ENCODE data around the gene HSPBP1.

DNA sequence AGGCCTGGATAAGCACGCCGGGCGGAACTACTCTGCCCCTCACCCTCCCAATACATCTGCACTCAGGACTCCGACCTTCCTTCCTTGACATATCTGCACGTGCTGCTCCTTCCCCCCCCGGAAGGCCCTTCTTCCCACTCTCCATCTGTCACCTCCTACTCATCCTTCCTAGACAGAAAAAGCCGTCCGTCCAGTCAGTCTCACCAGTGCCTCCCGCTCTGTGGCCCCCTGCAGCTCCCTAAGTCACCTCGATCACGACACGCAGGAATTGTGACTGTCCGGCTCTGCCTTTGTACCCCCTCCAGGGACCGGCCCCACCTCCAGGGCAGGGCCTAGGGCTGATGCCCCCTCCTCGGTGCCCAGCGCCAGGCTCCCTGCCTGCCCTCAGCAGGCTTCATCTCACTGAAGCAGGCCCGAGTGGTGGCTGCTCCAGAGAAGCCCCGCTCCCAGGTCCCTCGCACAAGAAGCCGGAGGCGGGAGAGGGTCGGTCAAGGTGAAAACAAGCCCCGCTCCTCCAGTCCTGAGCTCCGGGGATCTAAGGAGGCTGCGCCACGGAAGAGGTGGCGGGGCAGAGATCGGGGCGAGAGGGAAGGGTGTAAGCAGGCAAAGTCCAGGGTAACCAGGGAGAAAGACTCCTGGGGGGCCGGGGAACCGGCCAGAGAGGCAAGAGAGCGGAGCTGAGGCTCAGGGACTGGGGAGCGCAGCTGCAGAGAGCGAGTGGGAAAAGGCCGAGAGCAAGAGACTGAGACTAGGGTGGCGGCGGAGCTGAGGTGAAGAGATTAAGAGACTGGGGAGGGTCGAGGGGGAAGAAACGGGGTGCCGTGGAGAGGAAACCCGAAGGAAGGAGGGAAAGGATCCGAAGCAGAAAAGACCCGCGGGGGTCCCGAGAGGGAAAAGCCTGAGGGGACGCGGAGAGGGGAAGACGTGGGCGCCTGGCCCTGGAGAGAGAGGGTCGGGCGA is 22.2 kb downstream of the HSPBP1 start:
- TF ChIP-seq CTCF (IDR thresholded peaks at IDR 0.05; ENCODE audit: low read length) = no peak
- TF ChIP-seq EZH2 (optimal IDR thresholded peaks at IDR 0.05; ENCODE audit: low read depth, low read length) = no peak
- TF ChIP-seq EZH2phosphoT487 (IDR thresholded peaks at IDR 0.05; ENCODE audit: low read length) = no peak

Data from MM.1S (cell line).